Measurements from ENCODE around the gene GPR35. TPM values are rescaled to one million over a fixed set of nuclear protein-coding genes. Genes with fewer than 3 reads are reported as not detected.

The GPR35 gene
- polyA plus RNA-seq, 1 of the 3 experiments (the other 2 are of a cell fraction), result 1.2 TPM

GRCh38 chr2:240594511-240595380 lies 30.5 kb upstream of the GPR35 start (continued):
- TF ChIP-seq, protein P1, sequence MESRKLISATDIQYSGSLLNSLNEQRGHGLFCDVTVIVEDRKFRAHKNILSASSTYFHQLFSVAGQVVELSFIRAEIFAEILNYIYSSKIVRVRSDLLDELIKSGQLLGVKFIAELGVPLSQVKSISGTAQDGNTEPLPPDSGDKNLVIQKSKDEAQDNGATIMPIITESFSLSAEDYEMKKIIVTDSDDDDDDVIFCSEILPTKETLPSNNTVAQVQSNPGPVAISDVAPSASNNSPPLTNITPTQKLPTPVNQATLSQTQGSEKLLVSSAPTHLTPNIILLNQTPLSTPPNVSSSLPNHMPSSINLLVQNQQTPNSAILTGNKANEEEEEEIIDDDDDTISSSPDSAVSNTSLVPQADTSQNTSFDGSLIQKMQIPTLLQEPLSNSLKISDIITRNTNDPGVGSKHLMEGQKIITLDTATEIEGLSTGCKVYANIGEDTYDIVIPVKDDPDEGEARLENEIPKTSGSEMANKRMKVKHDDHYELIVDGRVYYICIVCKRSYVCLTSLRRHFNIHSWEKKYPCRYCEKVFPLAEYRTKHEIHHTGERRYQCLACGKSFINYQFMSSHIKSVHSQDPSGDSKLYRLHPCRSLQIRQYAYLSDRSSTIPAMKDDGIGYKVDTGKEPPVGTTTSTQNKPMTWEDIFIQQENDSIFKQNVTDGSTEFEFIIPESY (IDR thresholded peaks at IDR 0.05; ENCODE audit: borderline replicate concordance, low read depth), result no peak
- TF ChIP-seq POLR2AphosphoS5 (IDR thresholded peaks at IDR 0.05; ENCODE audit: low read depth, low read length) (no peak), GATA2 (CRISPR knock-in tag; IDR thresholded peaks at IDR 0.05) (no peak), FOXJ3 (CRISPR knock-in tag; IDR thresholded peaks at IDR 0.05) (no peak), SMC3 (IDR thresholded peaks at IDR 0.05; ENCODE audit: low read depth, low read length) (no peak), TEAD4 (IDR thresholded peaks at IDR 0.05; ENCODE audit: borderline replicate concordance, insufficient read depth) (no peak), ELF1 (IDR thresholded peaks at IDR 0.05) (no peak)
- TF ChIP-seq, protein P2, sequence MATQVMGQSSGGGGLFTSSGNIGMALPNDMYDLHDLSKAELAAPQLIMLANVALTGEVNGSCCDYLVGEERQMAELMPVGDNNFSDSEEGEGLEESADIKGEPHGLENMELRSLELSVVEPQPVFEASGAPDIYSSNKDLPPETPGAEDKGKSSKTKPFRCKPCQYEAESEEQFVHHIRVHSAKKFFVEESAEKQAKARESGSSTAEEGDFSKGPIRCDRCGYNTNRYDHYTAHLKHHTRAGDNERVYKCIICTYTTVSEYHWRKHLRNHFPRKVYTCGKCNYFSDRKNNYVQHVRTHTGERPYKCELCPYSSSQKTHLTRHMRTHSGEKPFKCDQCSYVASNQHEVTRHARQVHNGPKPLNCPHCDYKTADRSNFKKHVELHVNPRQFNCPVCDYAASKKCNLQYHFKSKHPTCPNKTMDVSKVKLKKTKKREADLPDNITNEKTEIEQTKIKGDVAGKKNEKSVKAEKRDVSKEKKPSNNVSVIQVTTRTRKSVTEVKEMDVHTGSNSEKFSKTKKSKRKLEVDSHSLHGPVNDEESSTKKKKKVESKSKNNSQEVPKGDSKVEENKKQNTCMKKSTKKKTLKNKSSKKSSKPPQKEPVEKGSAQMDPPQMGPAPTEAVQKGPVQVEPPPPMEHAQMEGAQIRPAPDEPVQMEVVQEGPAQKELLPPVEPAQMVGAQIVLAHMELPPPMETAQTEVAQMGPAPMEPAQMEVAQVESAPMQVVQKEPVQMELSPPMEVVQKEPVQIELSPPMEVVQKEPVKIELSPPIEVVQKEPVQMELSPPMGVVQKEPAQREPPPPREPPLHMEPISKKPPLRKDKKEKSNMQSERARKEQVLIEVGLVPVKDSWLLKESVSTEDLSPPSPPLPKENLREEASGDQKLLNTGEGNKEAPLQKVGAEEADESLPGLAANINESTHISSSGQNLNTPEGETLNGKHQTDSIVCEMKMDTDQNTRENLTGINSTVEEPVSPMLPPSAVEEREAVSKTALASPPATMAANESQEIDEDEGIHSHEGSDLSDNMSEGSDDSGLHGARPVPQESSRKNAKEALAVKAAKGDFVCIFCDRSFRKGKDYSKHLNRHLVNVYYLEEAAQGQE (IDR thresholded peaks at IDR 0.05; ENCODE audit: low read depth, low read length), result no peak

GRCh38 chr2:240595381-240596079 lies 29.8 kb upstream of the GPR35 start:
- no peaks in the 10 kb centered on the region for H3K9me3 ChIP-seq
- H4K20me1 ChIP-seq (ENCODE audit: insufficient read depth), result peaks cover 9% of the 10 kb centered on the region; the same call in 1 of the 2 replicates
- DNase-seq, result peak; percentile 76
- TF ChIP-seq MEF2A (IDR thresholded peaks at IDR 0.05; ENCODE audit: borderline replicate concordance, low read depth), result no peak
- TF ChIP-seq, protein P3, sequence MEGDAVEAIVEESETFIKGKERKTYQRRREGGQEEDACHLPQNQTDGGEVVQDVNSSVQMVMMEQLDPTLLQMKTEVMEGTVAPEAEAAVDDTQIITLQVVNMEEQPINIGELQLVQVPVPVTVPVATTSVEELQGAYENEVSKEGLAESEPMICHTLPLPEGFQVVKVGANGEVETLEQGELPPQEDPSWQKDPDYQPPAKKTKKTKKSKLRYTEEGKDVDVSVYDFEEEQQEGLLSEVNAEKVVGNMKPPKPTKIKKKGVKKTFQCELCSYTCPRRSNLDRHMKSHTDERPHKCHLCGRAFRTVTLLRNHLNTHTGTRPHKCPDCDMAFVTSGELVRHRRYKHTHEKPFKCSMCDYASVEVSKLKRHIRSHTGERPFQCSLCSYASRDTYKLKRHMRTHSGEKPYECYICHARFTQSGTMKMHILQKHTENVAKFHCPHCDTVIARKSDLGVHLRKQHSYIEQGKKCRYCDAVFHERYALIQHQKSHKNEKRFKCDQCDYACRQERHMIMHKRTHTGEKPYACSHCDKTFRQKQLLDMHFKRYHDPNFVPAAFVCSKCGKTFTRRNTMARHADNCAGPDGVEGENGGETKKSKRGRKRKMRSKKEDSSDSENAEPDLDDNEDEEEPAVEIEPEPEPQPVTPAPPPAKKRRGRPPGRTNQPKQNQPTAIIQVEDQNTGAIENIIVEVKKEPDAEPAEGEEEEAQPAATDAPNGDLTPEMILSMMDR (IDR thresholded peaks at IDR 0.05), result peak; percentile 31
- TF ChIP-seq SIN3A (IDR thresholded peaks at IDR 0.05; ENCODE audit: borderline replicate concordance, low read depth, low read length), result no peak
- no peak for TF ChIP-seq IRF3 (IDR thresholded peaks at IDR 0.05; ENCODE audit: low read depth, low read length)
- peak; percentile 24; the same call in 1 of the 2 replicates for TF ChIP-seq SMC3 (IDR thresholded peaks at IDR 0.05; ENCODE audit: low read depth, low read length)
- TF ChIP-seq RAD21 (IDR thresholded peaks at IDR 0.05; ENCODE audit: low read length), result peak; percentile 33; the same call in 1 of the 2 replicates
- no peak for TF ChIP-seq RXRA (IDR thresholded peaks at IDR 0.05; ENCODE audit: borderline replicate concordance, low read depth)
- H3K79me2 ChIP-seq (ENCODE audit: insufficient read depth), result peaks cover 28% of the 10 kb centered on the region; the same call in 1 of the 2 replicates
- H3K9ac ChIP-seq, result no peak overlapping the region
- peaks cover 0 to 3% of the 10 kb centered on the region in 2 experiments; a peak in 1 of 4 replicates for H3K4me1 ChIP-seq (ENCODE audit: control insufficient read depth in 1 of 2, insufficient read depth in 2 of 2, low read depth in 1 of 2, low read length in 1 of 2)
- CTCF ChIA-PET, result interaction anchor here (1.4 kb wide), 1 partner anchor 82 kb away, joined by 4 read pairs; no protein-coding TSS in a partner anchor
- no peaks in the 10 kb centered on the region for H3K27me3 ChIP-seq (ENCODE audit: insufficient read depth)
- POLR2A ChIA-PET, result interaction anchor here (0.6 kb wide), 1 partner anchor 570 kb away, joined by 3 read pairs; the partner anchor contains the start of gene NDUFA10
- no peaks in the 10 kb centered on the region for H3F3A ChIP-seq (replicated peaks; ENCODE audit: insufficient read depth)
- no peaks in the 10 kb centered on the region for H3K9me2 ChIP-seq
- WGBS (ENCODE audit: low lambda C conversion rate), result 57% methylated on average over 6 of the region's 18 CpGs
- no peak overlapping the region for H2AFZ ChIP-seq (ENCODE audit: low read depth)
- no peak overlapping the region for H3K4me3 ChIP-seq (ENCODE audit: low read depth in 2 of 2, low read length in 1 of 2)
- peaks cover 0 to 41% of the 10 kb centered on the region in 2 experiments for H3K36me3 ChIP-seq (replicated peaks in 1 of 2; ENCODE audit: control insufficient read depth in 1 of 2, insufficient read depth in 2 of 2, low read length in 1 of 2)
- H3K4me2 ChIP-seq, result no peak overlapping the region
- no peak overlapping the region for H3K27ac ChIP-seq (ENCODE audit: low read depth in 2 of 2, low read length in 1 of 2)

Measured in SK-N-SH (cell line).